OCI-LY3 (cell line): ENCODE data around the gene CRADD.

ENCODE experiments used
- H2AFZ ChIP-seq: fragments of 200-600, 300-600 bp; shearing (Covaris generic); 2 replicates; pipeline ENCODE4 v1.6.0; 2014; ENCODE audit warnings: antibody characterized with exemption, low read depth, low read length
- H3K27ac ChIP-seq: fragments of 200-600, 300-600 bp; sonication (generic); 2 replicates; pipeline ENCODE4 v1.5.1; 2014; ENCODE audit warnings: mild to moderate bottlenecking, low read length, moderate library complexity, mixed read lengths
- H3K27me3 ChIP-seq: fragments of 200-600, 300-600 bp; sonication (generic); 2 replicates; pipeline ENCODE4 v1.6.1; 2014; ENCODE audit warnings: low read depth, low read length, mixed read lengths
- H3K36me3 ChIP-seq: fragments of 200-600, 300-600 bp; sonication (generic); replicated peaks from 2 replicates; pipeline ENCODE3; 2014; ENCODE audit warnings: low read depth, low read length, mixed read lengths
- H3K4me1 ChIP-seq: fragments of 300-600, 200-600 bp; sonication (generic); 2 replicates; pipeline ENCODE4 v1.6.1; 2014; ENCODE audit warnings: low read length, mixed read lengths
- H3K4me2 ChIP-seq: fragments of 200-600, 300-600 bp; sonication (generic); 2 replicates; pipeline ENCODE4 v1.6.1; 2014; ENCODE audit warnings: low read length, mixed read lengths
- H3K4me3 ChIP-seq: fragments of 300-600, 200-600 bp; sonication (generic); 2 replicates; pipeline ENCODE4 v1.5.1; 2014; ENCODE audit warnings: antibody characterized with exemption, mild to moderate bottlenecking, low read length, moderate library complexity
- H3K79me2 ChIP-seq: fragments of 300-600, 200-600 bp; shearing (Covaris generic); 2 replicates; pipeline ENCODE4 v1.6.1; 2014; ENCODE audit warnings: mild to moderate bottlenecking, low read length, mixed read lengths
- H3K9ac ChIP-seq: fragments of 300-600, 200-600 bp; shearing (Covaris generic); 2 replicates; pipeline ENCODE4 v1.6.0; 2014; ENCODE audit warnings: mild to moderate bottlenecking, low read length, moderate library complexity
- H3K9me3 ChIP-seq: fragments of 200-600, 300-600 bp; shearing (Covaris generic); 2 replicates; pipeline ENCODE4 v1.6.1; 2014; ENCODE audit warnings: low read length, mixed read lengths; ENCODE audit not compliant: insufficient read depth
- H4K20me1 ChIP-seq: fragments of 200-600, 300-600 bp; sonication (generic); 2 replicates; pipeline ENCODE4 v1.6.1; 2016; ENCODE audit warnings: low read length, mixed read lengths; ENCODE audit not compliant: insufficient read depth
- CTCF ChIP-seq: fragments of 200-600, 300-600 bp; sonication (generic); IDR thresholded peaks from 2 replicates; pipeline ENCODE4 v1.5.1; 2014; ENCODE audit warnings: antibody characterized with exemption, low read length, low read depth
- EZH2phosphoT487 ChIP-seq: fragments of 200-600 bp; shearing (Covaris generic); IDR thresholded peaks from 2 replicates; pipeline ENCODE4 v1.6.1; 2018; ENCODE audit warnings: antibody characterized with exemption, mixed run types, low read depth

The CRADD gene

GRCh38 chr12:93677195-93678064 lies at the start of gene CRADD:
TSS of gene CRADD (plus strand) at chr12:93677375.
- Histone ChIP-seq H3K4me2 (peak within 1 kb of the TSS; percentile 93), H3K4me3 (peak within 1 kb of the TSS; percentile 87)
- TF ChIP-seq CTCF, result no peak
- no peak for TF ChIP-seq EZH2phosphoT487

GRCh38 chr12:93632383-93632782 lies 44.8 kb upstream of the CRADD start:
- no peak overlapping the region for H3K4me3 ChIP-seq
- H3K9ac ChIP-seq, result no peak overlapping the region
- H3K27ac ChIP-seq, result no peak overlapping the region
- no peak overlapping the region for H2AFZ ChIP-seq
- no peaks in the 10 kb centered on the region for H3K27me3 ChIP-seq
- H3K4me2 ChIP-seq, result no peak overlapping the region
- H3K36me3 ChIP-seq, result peaks cover 7% of the 10 kb centered on the region
- H3K79me2 ChIP-seq, result no peaks in the 10 kb centered on the region
- peaks cover 30% of the 10 kb centered on the region for H3K9me3 ChIP-seq
- no peaks in the 10 kb centered on the region for H3K4me1 ChIP-seq
- no peak for TF ChIP-seq EZH2phosphoT487
- TF ChIP-seq CTCF, result no peak
- H4K20me1 ChIP-seq, result no peaks in the 10 kb centered on the region

More at GRCh38 chr12:93677195-93678064, at the start of gene CRADD:
- H3K4me1 ChIP-seq, result peaks cover 32% of the 10 kb centered on the region
- no peaks in the 10 kb centered on the region for H4K20me1 ChIP-seq
- H3K9me3 ChIP-seq, result peaks cover 16% of the 10 kb centered on the region; the same call in 1 of the 2 replicates
- no peaks in the 10 kb centered on the region for H3K79me2 ChIP-seq
- H2AFZ ChIP-seq, result peak within 1 kb of the TSS; percentile 77
- peaks cover 12% of the 10 kb centered on the region for H3K36me3 ChIP-seq
- peak within 1 kb of the TSS; percentile 97 for H3K9ac ChIP-seq
- peak within 1 kb of the TSS; percentile 95 for H3K27ac ChIP-seq
- no peaks in the 10 kb centered on the region for H3K27me3 ChIP-seq

- Histone ChIP-seq H2AFZ (no peak overlapping the region), H3K27ac (no peak overlapping the region), H3K4me3 (no peak overlapping the region)
Observed at GRCh38 chr12:93634416-93634815, 42.8 kb upstream of the CRADD start.

More at GRCh38 chr12:93634416-93634815, 42.8 kb upstream of the CRADD start:
- H3K79me2 ChIP-seq, result no peaks in the 10 kb centered on the region
- H3K9ac ChIP-seq, result no peak overlapping the region
- TF ChIP-seq CTCF (no peak), EZH2phosphoT487 (no peak)
- H4K20me1 ChIP-seq, result no peaks in the 10 kb centered on the region
- H3K9me3 ChIP-seq, result peaks cover 16% of the 10 kb centered on the region; the same call in 1 of the 2 replicates
- H3K27me3 ChIP-seq, result no peaks in the 10 kb centered on the region
- no peak overlapping the region for H3K4me2 ChIP-seq
- no peaks in the 10 kb centered on the region for H3K4me1 ChIP-seq
- peaks cover 3% of the 10 kb centered on the region for H3K36me3 ChIP-seq
